Adrenal gland (tissue), 12 donors: Measurements from ENCODE around the gene BCL11B. TPM values are rescaled to one million over a fixed set of nuclear protein-coding genes. Genes with fewer than 3 reads are reported as not detected.

Experiments
- DNase-seq, 7 donors: peaks; one replicate each; pipeline ENCODE4 v3.0.0-alpha.2; 2019 to 2020
- H3K27ac ChIP-seq, 5 donors: fragments of 200-600 bp; sonication (generic) in 4 of 5; 1 replicate in 3 of 5; 2 replicates in 2 of 5; pipeline versions ENCODE4 v1.5.1 to v1.8.0; 2016 to 2020; ENCODE audit warnings: mild to moderate bottlenecking in 1 of 5
- H3K27me3 ChIP-seq: fragments of 200-600 bp; 2 replicates; pipeline ENCODE4 v1.8.0; 2021
- H3K36me3 ChIP-seq, 2 donors: fragments of 200-600 bp; replicated peaks in 1 of 2; 1 replicate in 1 of 2; 2 replicates in 1 of 2; pipeline versions ENCODE4 v1.5.1 to v1.8.0; 2018 to 2022
- H3K4me1 ChIP-seq, 2 donors: fragments of 200-600 bp; replicated peaks in 1 of 2; 1 replicate in 1 of 2; 2 replicates in 1 of 2; pipeline versions ENCODE4 v1.5.1 to v1.8.0; 2018 to 2021
- H3K4me3 ChIP-seq, 4 donors: fragments of 200-600 bp; sonication (generic) in 3 of 4; one replicate each; pipeline ENCODE4 v1.5.1; 2016 to 2018
- H3K9me3 ChIP-seq, 3 donors: fragments of 200-600 bp; sonication (generic) in 1 of 3; replicated peaks in 1 of 3; 1 replicate in 2 of 3; 2 replicates in 1 of 3; pipeline versions ENCODE4 v1.5.1 to v1.8.0; 2016 to 2021
- CTCF ChIP-seq, 6 experiments: fragments of 450-650 bp in 4 of 6; fragments of 200-600 bp in 2 of 6; sonication (generic) in 1 of 6; IDR thresholded peaks; 1 replicate in 5 of 6; 2 replicates in 1 of 6; pipeline versions ENCODE4 v1.5.1 to v1.8.0; 2016 to 2021; ENCODE audit warnings: antibody characterized with exemption in 6 of 6, mild to moderate bottlenecking in 2 of 6, moderate library complexity in 1 of 6
- POLR2A ChIP-seq, 2 donors: fragments of 450-650 bp; IDR thresholded peaks; one replicate each; pipeline ENCODE4 v1.6.1; 2017; ENCODE audit warnings: antibody characterized with exemption in 2 of 2, mild to moderate bottlenecking in 2 of 2, moderate library complexity in 1 of 2
- WGBS, 4 donors: extraction: QIAGEN DNeasy Blood & Tissue Kit in 2 of 4; methylation state at CpG; one replicate each; pipeline versions ENCODE4 v1.1.5 to v1.1.7; 2013 to 2017; 5-methylcytosine and 5-hydroxymethylcytosine counted together
- intact Hi-C, 2 donors: fragments of 100-400 bp; cut with DNase I; formaldehyde crosslinking; loops; one replicate each; pipeline versions ENCODE4 v1.14.1 to v1.15.0; 2022 to 2023
- polyA plus RNA-seq, 3 donors: library from polyadenylated mRNA; stranded (reverse); fragments of 200-250 nt in 2 of 3; fragments of 350-450 nt in 1 of 3; fragmentation: Illumina TruSeq in 1 of 3; extraction: RNeasy Lipid Tissue Mini Kit (QIAGEN cat#74804) in 1 of 3; gene quantifications; one replicate each; pipeline ENCODE4 v1.2.3, GENCODE V29; 2013 to 2014
- total RNA-seq, 9 donors: library from RNA; depleted of rRNA in 4 of 9; stranded (reverse); fragments of >200 nt in 4 of 9; fragments of 120-200 nt in 1 of 9; fragmentation: NEBNext Ultra II Directional in 1 of 9; extraction: Animal tissue kit (Norgen Biotek cat#: 25700) in 1 of 9; gene quantifications; one replicate each; pipeline versions ENCODE4 v1.1.0 to v1.2.4, GENCODE V29; 2013 to 2023
- donor health status: healthy with polysubstance abuse.
- donor health status: Bipolar disorder and iron deficiency.
- donor health status: DM: yes; HTN: yes; CAD: no.
- donor health status: DM: no; HTN: no; CAD: no.
- donor health status: DM: no; HTN: no; CAD: no.
- donor health status: DM: yes; HTN: yes; CAD: no.

BCL11B gene
- total and polyA plus RNA-seq, 12 donors = 0.24 to 3.2 (median 0.54) TPM

- intact Hi-C loops = no loop called here
- Histone ChIP-seq H3K4me1 (peaks cover 6 to 9% of the 10 kb centered on the region in 2 donors), H3K36me3 (no peaks in the 10 kb centered on the region), H3K4me3 (no peak overlapping the region), H3K27me3 (peaks cover 29% of the 10 kb centered on the region), H3K27ac (no peak overlapping the region), H3K9me3 (no peaks in the 10 kb centered on the region)
- WGBS, 4 donors = 58 to 61% (median 59%) methylated on average over 2 of the region's 2 CpGs
- TF ChIP-seq POLR2A (IDR thresholded peaks at IDR 0.05) (no peak), CTCF (IDR thresholded peaks at IDR 0.05) (no peak)
- no peak for DNase-seq
Measured at GRCh38 chr14:99276482-99276881, 4.5 kb upstream of the BCL11B start.

- Histone ChIP-seq H3K4me1 (peaks cover 6 to 17% of the 10 kb centered on the region in 2 donors), H3K27me3 (peaks cover 40% of the 10 kb centered on the region), H3K36me3 (no peaks in the 10 kb centered on the region), H3K27ac (no peak overlapping the region), H3K4me3 (no peak overlapping the region), H3K9me3 (no peaks in the 10 kb centered on the region)
- intact Hi-C loops = no loop called here
- TF ChIP-seq CTCF (IDR thresholded peaks at IDR 0.05) (no peak), POLR2A (IDR thresholded peaks at IDR 0.05) (no peak)
- DNase-seq = no peak
Measured at GRCh38 chr14:99275222-99275584, 3.2 kb upstream of the BCL11B start.

GRCh38 chr14:99274346-99275221 lies 2.6 kb upstream of the BCL11B start:
- 1 to 4% (median 2%) methylated on average over 40 to 69 of the region's 69 CpGs for WGBS, 4 donors
- TF ChIP-seq CTCF (IDR thresholded peaks at IDR 0.05) (peak in 3 of 6 experiments; percentile 4 to 29 (median 16)), POLR2A (IDR thresholded peaks at IDR 0.05) (no peak)

GRCh38 chr14:99273766-99274345 lies 1.9 kb upstream of the BCL11B start:
- no peak for TF ChIP-seq POLR2A (IDR thresholded peaks at IDR 0.05)
- TF ChIP-seq CTCF (IDR thresholded peaks at IDR 0.05) = no peak
- Histone ChIP-seq H3K27me3 (peaks cover 54% of the 10 kb centered on the region), H3K9me3 (no peaks in the 10 kb centered on the region), H3K27ac (no peak overlapping the region), H3K4me1 (peaks cover 6 to 17% of the 10 kb centered on the region in 2 donors), H3K4me3 (peak overlapping the region in 1 of 4 donors; percentile 29), H3K36me3 (no peaks in the 10 kb centered on the region)
- DNase-seq = peak in 1 of 7 donors; percentile 18
- intact Hi-C loops = no loop called here
- 3 to 6% (median 3%) methylated on average over 23 to 34 of the region's 34 CpGs for WGBS, 4 donors

More at GRCh38 chr14:99274346-99275221, 2.6 kb upstream of the BCL11B start:
- DNase-seq = peak in 6 of 7 donors; percentile 59 to 74 (median 68)
- Histone ChIP-seq H3K4me1 (peaks cover 6 to 17% of the 10 kb centered on the region in 2 donors), H3K36me3 (no peaks in the 10 kb centered on the region), H3K9me3 (no peaks in the 10 kb centered on the region), H3K27me3 (peaks cover 47% of the 10 kb centered on the region), H3K27ac (no peak overlapping the region), H3K4me3 (peak overlapping the region in 1 of 4 donors; percentile 29)
- intact Hi-C loops = no loop called here
